HG02642 (cell line): Measurements from ENCODE around the gene MORC1.
A peak's percentile ranks its signal among the peaks of the same experiment; 100 is the strongest.
"Not testable (repeated sequence)": the region's sequence is repeated elsewhere in the genome, so short reads cannot be mapped to it uniquely, and the experiment has no call there.

Source experiments
- ATAC-seq: cut with Tn5 transposase; IDR thresholded peaks from one replicate; pipeline ENCODE4 v1.9.1; 2021; ENCODE audit warnings: mild to moderate bottlenecking; ENCODE audit not compliant: unreplicated experiment, poor library complexity

MORC1 gene

GRCh38 chr3:109114746-109115145, 3.2 kb downstream of the MORC1 start:
- ATAC-seq: no peak

DNA sequence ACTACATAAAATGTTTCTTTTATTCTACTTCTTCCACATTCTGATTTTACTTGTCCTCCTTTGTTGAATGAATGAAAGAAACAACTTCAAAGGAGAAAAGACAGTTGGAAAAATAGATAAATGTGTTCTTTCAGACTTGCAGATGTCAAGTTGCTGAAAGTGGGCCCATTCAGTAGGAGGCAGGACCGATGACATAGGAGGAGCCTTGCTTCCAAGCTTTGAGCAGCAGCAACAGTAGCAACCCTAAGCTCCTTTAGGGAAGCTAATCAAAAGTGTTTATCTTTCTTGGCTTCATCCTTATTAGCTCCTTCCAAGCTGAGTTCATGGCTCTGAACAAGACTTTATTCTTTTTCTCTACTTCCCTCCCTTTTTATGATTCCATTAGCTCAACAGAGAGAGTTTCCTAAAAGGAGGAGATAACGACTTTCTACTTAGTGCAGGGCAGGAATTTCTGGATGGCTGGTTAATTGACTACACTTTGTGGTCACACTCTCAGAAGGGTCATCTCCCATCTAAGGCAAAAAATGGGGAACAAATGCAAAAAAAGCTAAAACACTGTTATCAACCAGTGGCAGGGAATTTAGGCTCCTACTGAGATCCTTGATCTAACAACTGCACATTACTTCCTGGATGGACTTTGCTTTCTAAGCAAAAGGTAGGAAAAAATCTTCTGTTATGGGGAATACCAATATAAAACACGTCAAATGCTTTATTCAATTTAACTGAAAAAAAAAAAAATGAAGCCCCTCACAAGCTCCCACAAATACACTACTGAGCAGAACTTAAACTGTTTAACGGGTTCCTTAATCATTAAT, 4.8 kb downstream of the MORC1 start:
- ATAC-seq: no peak

DNA sequence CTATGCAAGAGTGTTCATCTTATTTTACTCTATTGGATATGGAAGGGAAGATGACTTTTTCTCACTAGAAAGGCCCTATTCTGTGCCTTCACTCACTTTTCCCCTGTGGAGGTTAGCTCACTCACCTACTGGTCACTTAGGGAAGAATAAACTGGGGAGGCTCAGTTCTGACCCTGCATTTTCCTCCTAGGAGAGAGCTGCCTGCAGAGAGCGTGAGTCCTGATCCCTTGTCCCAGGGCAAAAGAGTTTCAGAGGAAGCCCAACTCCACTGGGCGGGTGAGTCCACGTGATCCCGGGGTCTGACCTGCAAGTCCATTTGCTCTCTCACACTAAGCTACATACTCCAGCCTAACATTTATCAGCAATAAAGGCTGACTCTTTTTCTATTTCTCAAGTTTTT, 8.4 kb downstream of the MORC1 start:
- no peak for ATAC-seq

DNA sequence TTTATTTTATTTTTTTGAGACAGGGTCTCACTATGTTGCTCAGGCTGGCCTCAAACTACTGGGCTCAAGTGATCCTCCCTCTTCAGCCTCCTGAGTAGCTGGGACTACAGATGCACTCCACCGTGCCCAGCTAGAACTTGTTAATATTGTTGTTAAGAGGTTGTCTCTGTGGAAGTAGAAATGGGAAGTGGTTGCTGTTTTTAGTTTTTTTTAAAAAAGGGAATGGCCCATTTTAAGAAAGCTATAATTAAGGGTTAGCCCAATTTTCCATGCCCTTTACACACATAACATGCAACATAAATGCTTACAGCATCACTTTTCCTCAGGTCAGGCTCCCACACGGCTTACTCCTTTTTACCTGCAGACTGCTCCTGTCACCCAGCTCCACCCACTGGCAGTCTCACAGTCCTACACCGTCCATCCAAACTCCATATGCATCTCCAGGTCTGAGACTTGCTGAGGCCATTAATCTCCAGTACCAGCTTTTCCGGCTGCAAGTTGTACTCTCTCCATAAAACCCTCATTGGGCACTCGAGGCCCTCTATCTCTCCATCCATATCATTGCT, 19.8 kb downstream of the MORC1 start:
- ATAC-seq: no peak

DNA sequence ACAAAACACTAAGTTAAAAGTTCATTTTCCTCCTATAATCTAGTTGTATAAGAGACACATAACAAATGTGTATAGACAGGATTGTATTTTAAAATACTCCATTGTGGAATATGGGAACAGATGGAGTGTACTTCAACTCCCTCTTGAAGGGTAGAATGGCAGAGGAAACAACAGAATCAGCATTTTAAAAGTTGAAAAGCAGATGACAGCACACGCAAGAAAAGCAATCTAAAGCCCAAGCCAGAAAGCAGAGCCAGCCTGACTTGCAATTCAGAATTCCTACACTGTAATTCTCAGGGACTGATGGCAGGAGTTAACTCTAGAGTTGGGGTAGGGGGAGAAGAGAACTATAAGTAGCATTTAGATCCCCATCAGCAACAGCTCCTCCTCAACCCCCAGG, 22.8 kb downstream of the MORC1 start:
- no peak for ATAC-seq

DNA sequence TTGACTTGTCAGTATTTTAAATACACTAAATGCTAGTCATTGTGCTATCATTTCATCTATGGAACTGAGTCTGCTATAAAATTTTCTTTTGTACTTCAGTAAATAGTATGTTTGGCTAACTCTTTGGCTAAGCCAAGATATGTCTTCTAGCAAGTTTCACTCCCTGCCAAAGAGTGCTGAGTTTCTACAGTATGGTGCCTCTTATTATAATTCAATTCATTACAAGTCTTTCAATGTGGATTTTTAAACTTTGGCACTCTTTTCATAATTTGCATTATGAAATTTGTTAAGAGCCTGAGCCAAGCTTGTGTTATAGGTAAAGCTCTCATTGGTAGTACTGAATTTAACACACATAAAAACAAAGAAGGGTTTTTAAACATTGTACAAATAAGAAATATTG, 24.4 kb downstream of the MORC1 start:
- ATAC-seq: no peak

- no peak for ATAC-seq
Observed at GRCh38 chr3:109091846-109092245, 26.1 kb downstream of the MORC1 start.

GRCh38 chr3:109089265-109089664, 28.7 kb downstream of the MORC1 start:
- ATAC-seq: no peak

- peak; percentile 100 for ATAC-seq
Observed at GRCh38 chr3:109081746-109082510, 36.0 kb downstream of the MORC1 start.

DNA sequence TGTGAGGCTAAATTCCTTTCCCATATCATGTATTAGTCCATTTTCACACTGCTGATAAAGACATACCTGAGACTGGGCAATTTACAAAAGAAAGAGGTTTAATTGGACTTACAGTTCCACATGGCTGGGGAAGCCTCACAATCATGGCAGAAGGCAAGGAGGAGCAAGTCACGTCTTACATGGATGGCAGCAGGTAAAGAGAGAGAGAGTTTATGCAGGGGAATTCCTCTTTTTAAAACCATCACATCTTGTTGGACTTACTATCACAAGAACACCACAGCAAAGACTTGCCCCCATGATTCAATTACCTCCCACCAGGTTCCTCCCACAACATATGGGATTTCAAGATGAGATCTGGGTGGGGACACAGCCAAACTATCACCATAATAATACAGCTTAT, 37.8 kb downstream of the MORC1 start:
- ATAC-seq: not testable (repeated sequence)

DNA sequence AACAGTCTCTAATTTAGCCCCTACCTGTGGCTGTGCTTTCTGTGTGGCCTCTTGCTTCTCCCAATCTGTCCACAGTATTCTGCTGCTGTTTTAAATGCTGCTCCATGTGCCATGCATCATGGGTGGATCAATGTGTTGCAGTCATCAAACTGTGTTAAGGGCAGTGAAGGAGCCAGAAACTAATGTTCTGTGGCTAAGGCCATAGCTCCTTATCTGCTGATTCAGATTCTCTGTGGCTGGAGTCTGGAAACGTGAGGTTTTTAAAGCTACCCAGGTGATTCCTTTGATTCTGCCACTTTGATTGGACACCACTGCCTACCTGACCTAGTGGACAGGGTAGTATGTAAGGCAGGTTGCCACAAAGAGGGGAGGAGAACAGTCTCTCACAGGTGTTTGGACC, 44.8 kb downstream of the MORC1 start:
- no peak for ATAC-seq

GRCh38 chr3:109072194-109072593, 45.7 kb downstream of the MORC1 start:
- peak; percentile 90 for ATAC-seq

DNA sequence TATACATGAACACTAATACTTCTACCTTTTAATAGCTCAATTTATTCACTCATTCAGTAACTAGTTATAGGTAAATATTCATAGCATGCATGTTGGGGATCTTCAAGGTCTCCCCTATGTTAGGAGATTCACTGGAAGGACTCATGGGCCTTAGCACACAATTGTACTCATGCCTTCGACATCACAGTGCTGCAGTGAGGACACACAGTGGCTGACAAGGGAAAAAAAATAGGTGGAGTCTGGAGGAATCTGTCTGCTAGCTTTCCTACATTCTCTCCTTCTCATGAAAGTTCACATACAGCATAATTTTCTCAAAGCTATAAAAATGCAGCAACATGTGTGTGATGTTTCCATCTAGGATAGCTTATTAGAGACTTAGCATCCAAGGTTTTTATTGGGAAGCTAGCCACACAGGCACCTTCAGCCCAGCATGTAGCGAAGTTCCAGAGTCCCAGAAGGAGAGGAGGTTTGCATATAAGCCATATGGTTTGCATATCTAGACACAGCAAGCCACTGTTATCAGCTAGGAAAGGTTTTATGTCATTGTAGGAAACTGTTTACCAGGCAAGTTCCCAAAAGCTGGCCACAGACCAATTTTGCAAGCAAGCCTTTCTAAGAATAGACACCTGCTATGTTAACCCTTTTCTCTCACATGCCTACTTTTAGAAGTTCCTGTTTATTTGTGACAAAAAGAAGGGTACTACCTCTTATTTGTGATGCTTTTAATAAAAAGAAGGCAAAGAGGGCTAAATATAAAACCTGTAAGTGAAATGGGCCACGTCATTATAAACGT, 46.4 kb downstream of the MORC1 start:
- peak; percentile 42 for ATAC-seq

DNA sequence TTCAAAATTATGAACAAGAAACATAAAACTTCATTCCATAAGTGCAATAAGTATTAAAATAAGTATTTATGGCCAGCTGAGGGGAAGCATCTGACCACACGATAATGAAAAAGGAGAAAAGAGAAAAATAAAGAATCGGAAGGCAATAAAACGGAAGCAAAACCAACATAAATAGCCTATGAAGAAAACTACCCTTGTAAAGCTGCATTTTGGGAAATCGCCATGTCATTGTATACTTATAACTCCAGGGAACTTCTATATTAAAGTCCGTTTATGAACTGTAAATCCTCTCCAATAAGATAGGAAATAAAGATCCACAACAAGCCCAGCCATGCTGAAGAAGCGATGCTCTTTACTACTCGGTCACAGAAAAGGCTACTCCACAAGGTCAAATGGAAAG, 47.7 kb downstream of the MORC1 start:
- ATAC-seq: no peak

DNA sequence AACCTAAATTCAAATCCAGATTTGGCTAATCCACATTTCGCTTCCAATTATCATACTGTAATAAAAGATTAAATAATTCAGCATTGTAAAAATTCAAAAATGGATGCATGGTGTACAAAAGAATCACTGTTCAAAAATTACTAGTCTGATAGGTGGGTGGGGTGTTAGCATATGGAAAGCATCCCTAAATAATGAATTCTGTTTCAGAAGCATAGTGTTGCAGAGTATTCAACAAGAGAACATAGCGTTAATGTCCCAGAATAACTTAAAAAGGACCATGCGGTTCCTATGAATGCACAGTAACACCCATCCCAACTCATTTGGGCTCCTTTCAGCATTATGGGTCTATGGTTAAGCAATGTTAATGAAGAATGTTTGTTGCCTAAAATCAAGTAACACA, 51.1 kb downstream of the MORC1 start:
- no peak for ATAC-seq

DNA sequence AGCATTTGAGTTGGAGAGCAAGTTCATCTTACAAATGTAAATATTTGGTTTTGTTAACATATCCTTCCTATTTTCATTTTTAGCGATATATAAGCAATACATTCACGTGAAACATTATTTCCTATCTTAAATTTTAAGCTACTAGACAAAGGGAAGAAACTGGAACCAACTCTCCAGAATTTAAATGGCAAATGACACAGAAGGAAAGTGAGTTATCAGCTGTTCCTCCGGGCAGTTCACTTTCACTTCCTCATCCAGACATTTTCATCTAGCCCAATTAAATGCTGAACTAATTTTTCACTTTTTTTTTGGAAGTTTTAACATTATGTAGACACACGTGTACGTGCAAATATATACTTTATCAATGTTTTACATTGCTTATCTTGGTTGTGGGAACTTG, 58.7 kb downstream of the MORC1 start:
- peak; percentile 79 for ATAC-seq

DNA sequence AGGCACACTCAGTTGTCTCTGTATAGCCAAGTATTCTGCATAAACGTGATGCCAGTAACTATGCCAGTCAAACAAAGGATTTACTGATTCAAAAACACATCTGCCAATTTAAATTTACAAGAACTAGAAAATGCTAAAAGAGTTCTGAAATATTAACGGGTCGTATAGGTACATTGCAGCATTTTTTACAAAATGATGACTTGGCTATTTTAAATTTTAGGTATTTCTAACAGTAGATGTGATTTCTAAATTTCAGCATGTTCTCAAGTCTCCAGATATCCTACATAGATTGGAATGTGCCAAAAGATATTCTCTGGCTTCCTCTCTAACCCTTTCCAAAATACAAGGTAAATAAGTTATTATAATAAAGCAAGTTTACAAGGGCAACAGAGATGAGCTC, 60.3 kb downstream of the MORC1 start:
- ATAC-seq: no peak

GRCh38 chr3:109057056-109057455, 60.9 kb downstream of the MORC1 start:
- no peak for ATAC-seq

- peak; percentile 78 for ATAC-seq
Observed at GRCh38 chr3:109050591-109051167, 67.3 kb downstream of the MORC1 start.

DNA sequence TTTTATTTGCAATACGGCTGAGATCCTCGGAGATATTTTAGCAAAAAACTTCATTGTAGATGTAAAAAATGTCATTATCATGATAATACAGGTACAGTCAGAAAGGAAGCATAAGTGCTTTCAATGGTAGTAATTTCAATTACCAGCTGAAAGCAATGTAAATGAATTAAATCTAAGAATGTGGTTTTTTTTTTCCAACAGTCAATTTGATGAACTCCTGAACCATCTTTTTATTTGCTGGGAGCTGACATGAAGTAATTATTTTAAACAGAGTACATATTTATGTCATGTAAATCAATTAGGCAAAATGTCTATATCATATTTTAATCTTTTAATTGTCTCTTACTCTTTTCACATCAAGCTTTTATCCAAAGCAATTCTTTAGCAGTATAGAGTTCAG, 70.6 kb downstream of the MORC1 start:
- ATAC-seq: no peak
